CD4-positive, alpha-beta T cell treated with Interleukin-6 at 100 ng/mL for 8 hours (primary cell): ENCODE results near the gene ITGAV.

Source experiments
- DNase-seq: peaks from one replicate; pipeline ENCODE4 v3.0.0-alpha.2; 2020; ENCODE audit warnings: mixed read lengths, low spot score

ITGAV gene

GRCh38 chr2:186612555-186613440, 22.9 kb downstream of the ITGAV start:
- DNase-seq: no peak

GRCh38 chr2:186614373-186614772, 24.5 kb downstream of the ITGAV start:
- no peak for DNase-seq

- DNase-seq: no peak
These were observed 27.3 kb downstream of the ITGAV start for GRCh38 chr2:186617148-186617547.

- DNase-seq: no peak
These were observed 27.9 kb downstream of the ITGAV start for GRCh38 chr2:186617771-186618170.

- DNase-seq: no peak
These were observed 28.8 kb downstream of the ITGAV start for GRCh38 chr2:186618696-186619095.

GRCh38 chr2:186623084-186623483, 33.2 kb downstream of the ITGAV start:
- no peak for DNase-seq

- DNase-seq: no peak
These were observed 34.4 kb downstream of the ITGAV start for GRCh38 chr2:186624276-186624675.

GRCh38 chr2:186629250-186629996, 39.6 kb downstream of the ITGAV start:
- DNase-seq: no peak

GRCh38 chr2:186632417-186632816, 42.6 kb downstream of the ITGAV start:
- DNase-seq: no peak

- DNase-seq: no peak
These were observed 44.8 kb downstream of the ITGAV start for GRCh38 chr2:186634701-186635100.

- no peak for DNase-seq
These were observed 47.1 kb downstream of the ITGAV start for GRCh38 chr2:186636800-186637496.

GRCh38 chr2:186637497-186637800, 47.6 kb downstream of the ITGAV start:
- no peak for DNase-seq

GRCh38 chr2:186639939-186640338, 50.1 kb downstream of the ITGAV start:
- DNase-seq: no peak

GRCh38 chr2:186641132-186641806, 51.4 kb downstream of the ITGAV start:
- DNase-seq: no peak

- DNase-seq: peak; percentile 28
These were observed 52.0 kb downstream of the ITGAV start for GRCh38 chr2:186641807-186642321.

GRCh38 chr2:186644791-186645190, 54.9 kb downstream of the ITGAV start:
- DNase-seq: no peak

- no peak for DNase-seq
These were observed 56.1 kb downstream of the ITGAV start for GRCh38 chr2:186645999-186646398.

- DNase-seq: no peak
These were observed 58.3 kb downstream of the ITGAV start for GRCh38 chr2:186648130-186648529.

GRCh38 chr2:186653511-186653910, 63.7 kb downstream of the ITGAV start:
- no peak for DNase-seq

GRCh38 chr2:186659383-186659782, 69.5 kb downstream of the ITGAV start:
- DNase-seq: no peak

GRCh38 chr2:186664385-186665043, 74.7 kb downstream of the ITGAV start:
- no peak for DNase-seq
